Cerebellar cortex (tissue), 1 donor: Measurements from ENCODE around the gene SPATA6.
"Not testable (repeated sequence)": the region's sequence is repeated elsewhere in the genome, so short reads cannot be mapped to it uniquely, and the experiment has no call there.

Experiments used
- DNase-seq: peaks from one replicate; pipeline ENCODE4 v3.0.0-alpha.2; 2015; ENCODE audit warnings: low spot score

SPATA6 gene

GRCh38 chr1:48356901-48357300 lies 115.1 kb downstream of the SPATA6 start:
- peak; percentile 3 for DNase-seq

GRCh38 chr1:48344373-48344772 lies 127.6 kb downstream of the SPATA6 start:
- no peak for DNase-seq

- no peak for DNase-seq
Measured at GRCh38 chr1:48341221-48341620, 130.8 kb downstream of the SPATA6 start.

GRCh38 chr1:48338257-48338656 lies 133.7 kb downstream of the SPATA6 start:
- DNase-seq: no peak

GRCh38 chr1:48333316-48333715 lies 138.7 kb downstream of the SPATA6 start:
- no peak for DNase-seq

- DNase-seq: no peak
Measured at GRCh38 chr1:48332115-48332514, 139.9 kb downstream of the SPATA6 start.

GRCh38 chr1:48329905-48330304 lies 142.1 kb downstream of the SPATA6 start:
- DNase-seq: no peak

GRCh38 chr1:48329486-48329885 lies 142.5 kb downstream of the SPATA6 start:
- no peak for DNase-seq

GRCh38 chr1:48311829-48312228 lies 160.2 kb downstream of the SPATA6 start:
- DNase-seq: not testable (repeated sequence)

GRCh38 chr1:48309564-48310082 lies 162.4 kb downstream of the SPATA6 start:
- DNase-seq: no peak

- DNase-seq: no peak
Measured at GRCh38 chr1:48302652-48303051, 169.4 kb downstream of the SPATA6 start.

GRCh38 chr1:48294656-48295055 lies 177.3 kb downstream of the SPATA6 start:
- DNase-seq: no peak

GRCh38 chr1:48294094-48294493 lies 177.9 kb downstream of the SPATA6 start:
- DNase-seq: not testable (repeated sequence)

- DNase-seq: no peak
Measured at GRCh38 chr1:48292706-48293105, 179.3 kb downstream of the SPATA6 start.

GRCh38 chr1:48291421-48291820 lies 180.6 kb downstream of the SPATA6 start:
- DNase-seq: no peak

- DNase-seq: no peak
Measured at GRCh38 chr1:48285525-48285924, 186.5 kb downstream of the SPATA6 start.

GRCh38 chr1:48284696-48285420 lies 187.1 kb downstream of the SPATA6 start:
- DNase-seq: not testable (repeated sequence)

GRCh38 chr1:48282329-48282728 lies 189.7 kb downstream of the SPATA6 start:
- DNase-seq: not testable (repeated sequence)

GRCh38 chr1:48277437-48277836 lies 194.6 kb downstream of the SPATA6 start:
- DNase-seq: not testable (repeated sequence)

GRCh38 chr1:48266576-48266975 lies 205.4 kb downstream of the SPATA6 start:
- no peak for DNase-seq

- no peak for DNase-seq
Measured at GRCh38 chr1:48263041-48263440, 209.0 kb downstream of the SPATA6 start.

GRCh38 chr1:48261881-48262400 lies 210.1 kb downstream of the SPATA6 start:
- DNase-seq: no peak

GRCh38 chr1:48258106-48258505 lies 213.9 kb downstream of the SPATA6 start:
- DNase-seq: no peak

- no peak for DNase-seq
Measured at GRCh38 chr1:48254254-48254653, 217.8 kb downstream of the SPATA6 start.
